Lower leg skin (tissue), 4 donors: ENCODE results near the gene POLR3E. TPM values are rescaled to one million over a fixed set of nuclear protein-coding genes. Genes with fewer than 3 reads are reported as not detected.

Experiments used
- DNase-seq, 2 donors: peaks; one replicate each; pipeline ENCODE4 v3.0.0-alpha.2; 2019; ENCODE audit warnings: low spot score in 2 of 2
- H3K4me3 ChIP-seq: fragments of 200-600 bp; sonication (generic); 2 replicates; pipeline ENCODE4 v1.5.1; 2017; ENCODE audit warnings: mild to moderate bottlenecking, low read depth; ENCODE audit not compliant: poor library complexity, severe bottlenecking
- POLR2A ChIP-seq, 2 donors: fragments of 450-650 bp; IDR thresholded peaks; one replicate each; pipeline ENCODE4 v1.6.1; 2016 to 2017; ENCODE audit warnings: antibody characterized with exemption in 2 of 2, mild to moderate bottlenecking in 1 of 2, moderate library complexity in 1 of 2
- WGBS, 2 donors: methylation state at CpG; one replicate each; pipeline ENCODE4 v1.1.5; 2018; 5-methylcytosine and 5-hydroxymethylcytosine counted together
- intact Hi-C: fragments of 100-400 bp; cut with DNase I; formaldehyde crosslinking; loops from one replicate; pipeline ENCODE4 v1.15.0; 2023; ENCODE audit warnings: low total_unique reads
- total RNA-seq, 4 donors: library from RNA; depleted of rRNA; stranded (reverse); fragments of >200 nt; gene quantifications; one replicate each; pipeline ENCODE4 v1.1.0, GENCODE V29; 2016
- TF ChIP-seq, protein P1 (sequence below), 3 donors: fragments of 450-650 bp; IDR thresholded peaks; one replicate each; pipeline ENCODE4 v1.5.1; 2016; ENCODE audit warnings: antibody characterized with exemption in 3 of 3, mild to moderate bottlenecking in 3 of 3, moderate library complexity in 2 of 3

Gene POLR3E
- total RNA-seq, 4 donors from 2014 or later = 64.7 to 74.0 (median 71.4) TPM

DNA sequence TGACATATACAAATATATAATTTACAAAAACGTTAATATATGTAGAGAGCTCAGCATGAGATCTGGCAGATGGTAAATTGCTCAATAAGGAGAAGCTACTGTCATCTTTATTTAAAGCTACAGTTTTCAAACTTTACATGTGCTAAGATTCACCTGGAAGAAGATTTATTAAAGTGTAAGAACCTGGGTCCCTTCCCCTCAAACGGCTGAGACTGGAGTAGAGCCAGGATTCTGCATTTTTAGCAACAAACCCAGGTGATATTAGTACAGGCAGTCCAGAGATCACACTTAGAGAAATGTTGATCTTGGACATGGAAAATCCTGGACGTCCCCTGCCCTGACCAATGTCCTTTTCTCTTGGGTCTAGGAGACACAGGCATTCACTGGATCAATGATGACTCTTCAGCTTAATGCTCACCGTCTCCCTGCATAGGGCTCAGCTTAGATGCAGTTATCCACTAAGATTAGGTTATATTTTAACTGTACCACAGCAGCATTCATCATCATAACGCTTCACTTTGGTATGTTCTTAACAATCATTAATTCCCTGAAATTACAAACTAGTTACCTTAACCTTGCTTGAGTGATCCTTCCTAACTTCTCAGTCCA, 56.8 kb downstream of the POLR3E start:
- intact Hi-C loops = no loop called here
- no peak for DNase-seq
- no peak for TF ChIP-seq POLR2A (IDR thresholded peaks at IDR 0.05)
- TF ChIP-seq, protein P1, sequence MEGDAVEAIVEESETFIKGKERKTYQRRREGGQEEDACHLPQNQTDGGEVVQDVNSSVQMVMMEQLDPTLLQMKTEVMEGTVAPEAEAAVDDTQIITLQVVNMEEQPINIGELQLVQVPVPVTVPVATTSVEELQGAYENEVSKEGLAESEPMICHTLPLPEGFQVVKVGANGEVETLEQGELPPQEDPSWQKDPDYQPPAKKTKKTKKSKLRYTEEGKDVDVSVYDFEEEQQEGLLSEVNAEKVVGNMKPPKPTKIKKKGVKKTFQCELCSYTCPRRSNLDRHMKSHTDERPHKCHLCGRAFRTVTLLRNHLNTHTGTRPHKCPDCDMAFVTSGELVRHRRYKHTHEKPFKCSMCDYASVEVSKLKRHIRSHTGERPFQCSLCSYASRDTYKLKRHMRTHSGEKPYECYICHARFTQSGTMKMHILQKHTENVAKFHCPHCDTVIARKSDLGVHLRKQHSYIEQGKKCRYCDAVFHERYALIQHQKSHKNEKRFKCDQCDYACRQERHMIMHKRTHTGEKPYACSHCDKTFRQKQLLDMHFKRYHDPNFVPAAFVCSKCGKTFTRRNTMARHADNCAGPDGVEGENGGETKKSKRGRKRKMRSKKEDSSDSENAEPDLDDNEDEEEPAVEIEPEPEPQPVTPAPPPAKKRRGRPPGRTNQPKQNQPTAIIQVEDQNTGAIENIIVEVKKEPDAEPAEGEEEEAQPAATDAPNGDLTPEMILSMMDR (IDR thresholded peaks at IDR 0.05) = no peak
- H3K4me3 ChIP-seq = no peak overlapping the region
- WGBS, 2 donors = 64 to 69% methylated on average over 5 of the region's 5 CpGs

DNA sequence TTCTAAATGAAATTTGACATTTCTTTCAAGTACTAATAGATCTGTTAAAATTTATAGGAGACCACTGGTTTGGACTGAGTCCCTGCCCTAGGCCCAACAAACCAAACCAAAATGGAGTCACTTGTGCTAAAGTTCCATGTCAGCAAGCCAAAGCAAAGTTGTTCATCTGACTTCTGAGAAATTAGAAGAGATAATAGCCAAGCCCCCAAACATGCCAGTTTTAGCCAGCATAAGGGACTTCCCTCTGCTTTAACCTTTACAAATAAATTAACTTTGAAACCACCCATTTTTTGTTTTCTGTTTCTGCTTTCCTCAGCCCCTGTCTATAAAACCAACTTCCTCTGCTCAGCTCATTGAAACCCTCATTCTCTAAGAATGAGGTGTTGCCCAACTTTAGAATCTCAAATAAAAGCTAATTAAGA, 58.3 kb downstream of the POLR3E start:
- no peak for TF ChIP-seq POLR2A (IDR thresholded peaks at IDR 0.05)
- TF ChIP-seq, protein P1 (IDR thresholded peaks at IDR 0.05) = no peak
- DNase-seq = no peak
- no peak overlapping the region for H3K4me3 ChIP-seq
- intact Hi-C loops = no loop called here

DNA sequence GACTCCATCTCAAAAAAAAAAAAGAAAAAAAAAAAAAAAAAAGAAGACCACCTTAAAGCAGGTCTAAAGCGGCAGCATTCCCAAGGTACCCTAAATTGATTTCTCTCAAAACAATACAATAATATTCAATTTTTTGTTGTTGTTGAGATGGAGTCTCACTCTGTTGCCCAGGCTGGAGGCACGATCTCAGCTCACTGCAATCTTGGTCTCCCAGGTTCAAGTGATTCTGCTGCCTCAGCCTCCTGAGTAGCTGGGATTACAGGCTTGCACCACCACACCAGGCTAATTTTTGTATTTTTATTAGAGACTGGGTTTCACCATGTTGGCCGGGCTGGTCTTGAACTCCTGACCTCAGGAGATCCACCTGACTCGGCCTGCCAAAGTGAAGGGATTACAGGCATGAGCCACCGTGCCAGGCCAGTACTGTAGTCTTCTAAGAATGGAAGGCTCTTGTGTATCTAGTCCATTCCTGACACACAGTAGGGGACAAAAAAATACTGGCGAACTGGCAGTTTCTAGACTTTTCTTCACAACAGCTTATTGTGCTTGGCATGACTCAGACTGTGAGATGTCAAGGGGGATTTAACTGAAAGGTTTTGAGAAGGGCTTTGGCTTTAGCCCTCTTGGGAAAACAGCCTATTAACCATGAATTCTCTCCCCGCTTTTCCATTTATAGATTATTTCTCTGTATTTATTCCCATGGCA, 59.9 kb downstream of the POLR3E start:
- 87 to 98% methylated on average over 7 of the region's 7 CpGs for WGBS, 2 donors
- TF ChIP-seq POLR2A (IDR thresholded peaks at IDR 0.05) = no peak
- TF ChIP-seq, protein P1 (IDR thresholded peaks at IDR 0.05) = no peak
- no peak overlapping the region for H3K4me3 ChIP-seq
- intact Hi-C loops = no loop called here
- no peak for DNase-seq

DNA sequence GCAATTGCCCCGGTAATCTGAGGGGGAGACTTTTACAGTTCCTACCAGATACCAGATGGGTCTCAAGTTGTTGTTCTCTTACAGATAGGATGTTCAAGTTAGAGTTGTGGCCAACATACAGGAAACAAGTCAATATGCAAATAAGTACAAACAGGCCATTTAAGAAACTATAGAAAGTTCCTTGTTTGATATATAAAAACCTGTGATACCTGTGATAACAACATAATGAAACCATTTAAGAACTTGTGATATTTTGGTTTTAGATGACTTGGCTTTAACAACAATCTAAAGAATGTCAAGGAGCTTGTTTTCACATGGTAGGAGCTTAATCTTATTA, 60.4 kb downstream of the POLR3E start:
- no peak for DNase-seq
- intact Hi-C loops = no loop called here
- WGBS, 2 donors = 55 to 85% methylated on average over 1 of the region's 1 CpG
- H3K4me3 ChIP-seq = no peak overlapping the region
- TF ChIP-seq, protein P1 (IDR thresholded peaks at IDR 0.05) = no peak
- TF ChIP-seq POLR2A (IDR thresholded peaks at IDR 0.05) = no peak

DNA sequence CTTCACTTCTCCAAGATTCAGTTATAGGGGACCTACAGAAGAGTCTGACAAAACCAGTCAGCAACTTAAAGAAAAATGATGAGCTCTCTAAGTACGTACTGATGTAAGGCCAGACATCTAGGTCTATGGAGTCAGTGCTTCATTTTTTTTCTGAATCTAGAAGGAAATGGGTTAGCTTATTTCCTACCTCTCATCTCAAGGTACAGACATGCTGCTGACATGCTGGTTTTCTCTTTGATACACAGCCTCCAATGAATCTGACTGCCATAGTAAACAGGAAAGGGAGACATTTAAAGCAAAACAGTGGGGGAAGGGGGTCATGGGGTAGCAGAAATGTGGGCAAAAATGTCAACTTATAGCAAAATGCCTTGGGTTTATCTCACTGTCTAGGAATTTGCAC, 60.8 kb downstream of the POLR3E start:
- no peak for DNase-seq
- TF ChIP-seq, protein P1 (IDR thresholded peaks at IDR 0.05) = no peak
- no peak for TF ChIP-seq POLR2A (IDR thresholded peaks at IDR 0.05)
- H3K4me3 ChIP-seq = no peak overlapping the region
- intact Hi-C loops = no loop called here
- WGBS, 2 donors = 78 to 89% methylated on average over 1 of the region's 1 CpG

DNA sequence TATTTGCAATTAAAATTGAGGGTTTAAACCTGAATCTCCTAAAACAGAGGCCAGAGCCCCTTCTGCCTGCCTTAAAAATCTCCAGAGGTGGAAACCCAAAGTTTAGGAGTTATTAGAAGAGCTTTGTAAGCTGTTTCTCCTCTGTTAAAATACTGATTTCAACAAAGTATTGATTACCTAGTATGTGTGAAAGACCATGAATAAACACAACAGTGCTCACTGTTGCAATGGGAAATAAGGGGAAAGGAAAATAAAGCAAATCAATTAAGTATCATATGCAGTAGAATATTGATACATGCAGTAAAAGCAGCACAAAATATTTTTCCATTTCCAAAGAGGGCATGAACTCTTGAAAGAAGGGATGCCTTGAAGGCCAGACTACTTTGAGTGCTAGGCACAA, 62.5 kb downstream of the POLR3E start:
- intact Hi-C loops = no loop called here
- TF ChIP-seq, protein P1 (IDR thresholded peaks at IDR 0.05) = no peak
- no peak for TF ChIP-seq POLR2A (IDR thresholded peaks at IDR 0.05)
- DNase-seq = no peak
- H3K4me3 ChIP-seq = no peak overlapping the region
